ENCODE results near the gene BARX2. TPM values are rescaled to one million over a fixed set of nuclear protein-coding genes. Genes with fewer than 3 reads are reported as not detected.
A peak's percentile ranks its signal among the peaks of the same experiment; 100 is the strongest.

BARX2 gene
- total RNA-seq, 2 experiments from 2014 or later, result 3.2 to 3.8 TPM

DNA sequence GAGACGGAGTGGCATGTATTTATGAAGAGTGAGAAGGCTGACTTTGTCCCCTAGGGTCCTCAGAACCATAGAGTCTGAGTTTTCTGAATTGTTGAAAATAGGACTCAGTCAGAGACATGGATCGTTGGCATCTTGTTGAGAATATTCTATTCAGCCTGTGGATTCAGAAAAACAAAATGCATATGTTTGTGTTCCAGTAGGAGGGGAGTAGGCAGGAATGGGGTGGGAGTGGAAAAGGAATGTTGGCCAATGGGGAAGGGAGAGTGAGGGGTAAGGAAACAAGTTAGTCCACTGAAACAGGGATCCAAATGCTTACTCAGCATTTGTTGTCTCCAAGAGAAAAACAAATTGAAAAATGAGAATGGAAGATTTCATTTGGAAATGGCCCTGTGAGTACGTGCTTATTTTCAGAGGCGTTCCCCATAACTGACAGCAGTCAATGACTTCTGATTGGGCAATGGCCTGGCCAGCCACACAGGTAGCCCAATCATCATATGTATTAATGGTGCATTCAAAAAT is 14.7 kb downstream of the BARX2 start:
- Mint-ChIP-seq H3K4me3 (no peak overlapping the region), H3K27ac (no peak overlapping the region), H3K4me1 (ENCODE audit: low read depth) (no peaks in the 10 kb centered on the region), H3K27me3 (ENCODE audit: low read depth) (peaks cover 40% of the 10 kb centered on the region), H3K9me3 (no peaks in the 10 kb centered on the region), H3K36me3 (ENCODE audit: low read depth) (no peaks in the 10 kb centered on the region)
- intact Hi-C loops (cut with micrococcal nuclease), result no loop called here
- DNase-seq, result no peak
- CTCF ChIA-PET, result no interaction called here

DNA sequence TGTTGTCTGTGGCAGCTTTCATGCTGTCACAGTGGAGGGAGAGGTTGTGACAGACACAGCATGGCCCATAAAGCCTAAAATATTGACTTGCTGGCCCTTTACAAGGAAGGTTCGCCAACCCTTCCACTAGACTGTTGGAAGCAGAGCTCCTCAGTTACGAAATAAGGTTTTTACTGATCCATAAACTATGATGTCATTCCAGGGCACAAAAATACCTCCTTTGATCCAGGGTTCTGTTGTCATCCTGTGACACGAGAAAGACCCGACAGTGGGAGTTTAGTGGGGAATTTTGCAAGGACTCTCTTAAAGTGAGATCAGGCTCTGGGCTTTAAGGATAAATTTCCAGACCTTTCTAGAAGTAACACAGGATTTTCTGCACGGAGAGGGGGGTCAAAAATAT is 15.7 kb downstream of the BARX2 start:
- no peak overlapping the region for H3K27ac Mint-ChIP-seq
- no peaks in the 10 kb centered on the region for H3K36me3 Mint-ChIP-seq (ENCODE audit: low read depth)
- DNase-seq, result no peak
- no peaks in the 10 kb centered on the region for H3K9me3 Mint-ChIP-seq
- intact Hi-C loops (cut with micrococcal nuclease), result no loop called here
- CTCF ChIA-PET, result no interaction called here
- peaks cover 46% of the 10 kb centered on the region for H3K27me3 Mint-ChIP-seq (ENCODE audit: low read depth)
- H3K4me3 Mint-ChIP-seq, result no peak overlapping the region
- H3K4me1 Mint-ChIP-seq (ENCODE audit: low read depth), result no peaks in the 10 kb centered on the region

DNA sequence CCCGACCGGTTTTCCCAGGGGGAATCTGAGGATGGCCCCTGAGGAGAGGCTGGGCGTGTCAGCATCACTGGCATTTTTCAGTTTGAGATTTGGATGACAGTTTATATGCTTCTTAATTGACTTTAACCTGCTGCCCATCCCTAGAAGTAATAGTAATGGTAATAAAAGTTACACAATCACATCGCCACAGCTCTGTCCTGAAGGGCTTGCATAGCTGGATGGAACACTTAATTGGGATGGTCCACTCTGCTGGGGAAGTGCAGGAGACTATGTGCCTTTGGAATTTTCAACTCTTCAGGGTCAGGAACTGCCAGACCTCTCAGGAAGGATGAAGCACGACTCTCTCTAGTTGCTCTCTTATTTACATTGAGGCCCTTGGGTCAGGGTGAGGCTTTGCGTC is 16.2 kb downstream of the BARX2 start:
- Mint-ChIP-seq H3K4me1 (ENCODE audit: low read depth) (no peaks in the 10 kb centered on the region), H3K27me3 (ENCODE audit: low read depth) (peaks cover 46% of the 10 kb centered on the region), H3K36me3 (ENCODE audit: low read depth) (no peaks in the 10 kb centered on the region), H3K4me3 (no peak overlapping the region), H3K27ac (no peak overlapping the region), H3K9me3 (no peaks in the 10 kb centered on the region)
- intact Hi-C loops (cut with micrococcal nuclease), result no loop called here
- DNase-seq, result no peak
- CTCF ChIA-PET, result no interaction called here

DNA sequence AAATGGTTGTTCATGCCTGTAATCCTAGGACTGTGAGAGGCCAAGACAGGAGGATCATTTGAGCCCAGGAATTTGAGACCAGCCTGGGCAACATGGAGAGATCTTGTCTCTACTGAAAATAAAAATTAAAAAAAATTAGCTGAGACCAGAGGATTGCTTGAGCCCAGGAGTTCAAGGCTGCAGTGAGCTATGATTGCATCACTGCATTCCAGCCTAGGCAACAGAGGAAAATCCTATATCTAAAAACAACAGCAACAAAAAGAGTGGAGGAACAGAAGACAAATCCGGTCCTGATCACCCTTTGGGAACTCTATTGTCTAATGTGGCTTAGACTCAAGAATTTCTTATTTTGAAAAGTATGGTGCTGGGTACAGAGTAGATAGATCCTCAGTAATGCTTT is 17.3 kb downstream of the BARX2 start:
- H3K9me3 Mint-ChIP-seq, result no peaks in the 10 kb centered on the region
- no peak for DNase-seq
- intact Hi-C loops (cut with micrococcal nuclease), result no loop called here
- H3K27me3 Mint-ChIP-seq (ENCODE audit: low read depth), result peaks cover 50% of the 10 kb centered on the region
- H3K4me1 Mint-ChIP-seq (ENCODE audit: low read depth), result no peaks in the 10 kb centered on the region
- H3K36me3 Mint-ChIP-seq (ENCODE audit: low read depth), result no peaks in the 10 kb centered on the region
- CTCF ChIA-PET, result no interaction called here
- H3K27ac Mint-ChIP-seq, result no peak overlapping the region
- no peak overlapping the region for H3K4me3 Mint-ChIP-seq

DNA sequence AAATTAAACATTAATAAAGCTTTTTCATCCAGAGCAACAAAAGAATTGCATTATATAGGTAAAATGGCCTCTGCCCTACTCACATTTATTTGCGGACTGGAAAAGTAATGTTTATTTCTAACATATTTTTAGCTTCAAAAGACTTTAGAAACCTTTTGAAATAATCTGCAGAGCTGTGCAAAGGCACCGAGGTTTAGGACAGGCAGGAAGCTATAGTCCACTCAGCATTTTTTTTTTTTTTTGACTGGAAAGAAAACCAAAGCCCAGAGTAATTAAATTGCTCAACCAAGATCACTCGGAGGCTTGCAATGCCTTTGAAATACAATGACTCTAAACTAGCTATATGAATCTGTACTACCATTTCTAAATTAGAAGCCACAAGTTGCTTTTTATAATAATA is 19.1 kb downstream of the BARX2 start:
- H3K4me1 Mint-ChIP-seq (ENCODE audit: low read depth), result no peaks in the 10 kb centered on the region
- CTCF ChIA-PET, result interaction anchor here (0.7 kb wide), 1 partner anchor 31 kb away, joined by 4 read pairs; no protein-coding TSS in a partner anchor
- no peaks in the 10 kb centered on the region for H3K36me3 Mint-ChIP-seq (ENCODE audit: low read depth)
- H3K27me3 Mint-ChIP-seq (ENCODE audit: low read depth), result peaks cover 51% of the 10 kb centered on the region
- no peak for DNase-seq
- H3K9me3 Mint-ChIP-seq, result peaks cover 3% of the 10 kb centered on the region
- no peak overlapping the region for H3K27ac Mint-ChIP-seq
- no peak overlapping the region for H3K4me3 Mint-ChIP-seq
- intact Hi-C loops (cut with micrococcal nuclease), result no loop called here

- DNase-seq, result no peak
- peaks cover 3% of the 10 kb centered on the region for H3K9me3 Mint-ChIP-seq
- peaks cover 49% of the 10 kb centered on the region for H3K27me3 Mint-ChIP-seq (ENCODE audit: low read depth)
- no peak overlapping the region for H3K4me3 Mint-ChIP-seq
- H3K27ac Mint-ChIP-seq, result no peak overlapping the region
- H3K36me3 Mint-ChIP-seq (ENCODE audit: low read depth), result no peaks in the 10 kb centered on the region
- CTCF ChIA-PET, result interaction anchor here (0.7 kb wide), 1 partner anchor 32 kb away, joined by 4 read pairs; no protein-coding TSS in a partner anchor
- H3K4me1 Mint-ChIP-seq (ENCODE audit: low read depth), result no peaks in the 10 kb centered on the region
- intact Hi-C loops (cut with micrococcal nuclease), result no loop called here
Observed at GRCh38 chr11:129395432-129395831, 19.8 kb downstream of the BARX2 start.

GRCh38 chr11:129395883-129396282 is 20.2 kb downstream of the BARX2 start:
- H3K4me3 Mint-ChIP-seq, result no peak overlapping the region
- H3K36me3 Mint-ChIP-seq (ENCODE audit: low read depth), result no peaks in the 10 kb centered on the region
- intact Hi-C loops (cut with micrococcal nuclease), result no loop called here

GRCh38 chr11:129396454-129396853 is 20.8 kb downstream of the BARX2 start:
- no peak overlapping the region for H3K4me3 Mint-ChIP-seq

More at GRCh38 chr11:129395883-129396282, 20.2 kb downstream of the BARX2 start:
- Mint-ChIP-seq H3K4me1 (ENCODE audit: low read depth) (no peaks in the 10 kb centered on the region), H3K9me3 (peaks cover 3% of the 10 kb centered on the region), H3K27me3 (ENCODE audit: low read depth) (peaks cover 44% of the 10 kb centered on the region), H3K27ac (no peak overlapping the region)
- CTCF ChIA-PET, result interaction anchor here (1.4 kb wide), 1 partner anchor 303 kb away, joined by 3 read pairs; no protein-coding TSS in a partner anchor
- no peak for DNase-seq

GRCh38 chr11:129402206-129403171 is 26.8 kb downstream of the BARX2 start:
- H3K4me1 Mint-ChIP-seq (ENCODE audit: low read depth), result no peaks in the 10 kb centered on the region
- intact Hi-C loops (cut with micrococcal nuclease), result no loop called here
- CTCF ChIA-PET, result interaction anchor here (0.7 kb wide), 1 partner anchor 12 kb away, joined by 3 read pairs; no protein-coding TSS in a partner anchor
- no peak overlapping the region for H3K27ac Mint-ChIP-seq
- peaks cover 27% of the 10 kb centered on the region for H3K27me3 Mint-ChIP-seq (ENCODE audit: low read depth)
- no peak for DNase-seq
- H3K36me3 Mint-ChIP-seq (ENCODE audit: low read depth), result no peaks in the 10 kb centered on the region
- no peak overlapping the region for H3K4me3 Mint-ChIP-seq
- peaks cover 3% of the 10 kb centered on the region for H3K9me3 Mint-ChIP-seq

More at GRCh38 chr11:129396454-129396853, 20.8 kb downstream of the BARX2 start:
- intact Hi-C loops (cut with micrococcal nuclease), result no loop called here
- no peaks in the 10 kb centered on the region for H3K36me3 Mint-ChIP-seq (ENCODE audit: low read depth)
- H3K4me1 Mint-ChIP-seq (ENCODE audit: low read depth), result no peaks in the 10 kb centered on the region
- H3K27ac Mint-ChIP-seq, result no peak overlapping the region
- CTCF ChIA-PET, result interaction anchor here (0.7 to 1.4 kb wide), 3 partner anchors 10 to 302 kb away, joined by 3 to 6 read pairs (median 3); no protein-coding TSS in a partner anchor
- H3K27me3 Mint-ChIP-seq (ENCODE audit: low read depth), result peaks cover 41% of the 10 kb centered on the region
- H3K9me3 Mint-ChIP-seq, result peaks cover 3% of the 10 kb centered on the region
- no peak for DNase-seq

- Mint-ChIP-seq H3K36me3 (ENCODE audit: low read depth) (no peaks in the 10 kb centered on the region), H3K27me3 (ENCODE audit: low read depth) (peaks cover 13% of the 10 kb centered on the region), H3K27ac (no peak overlapping the region), H3K9me3 (no peaks in the 10 kb centered on the region), H3K4me1 (ENCODE audit: low read depth) (no peaks in the 10 kb centered on the region), H3K4me3 (no peak overlapping the region)
- CTCF ChIA-PET, result no interaction called here
- DNase-seq, result no peak
- intact Hi-C loops (cut with micrococcal nuclease), result no loop called here
Observed at GRCh38 chr11:129404731-129405130, 29.1 kb downstream of the BARX2 start.

DNA sequence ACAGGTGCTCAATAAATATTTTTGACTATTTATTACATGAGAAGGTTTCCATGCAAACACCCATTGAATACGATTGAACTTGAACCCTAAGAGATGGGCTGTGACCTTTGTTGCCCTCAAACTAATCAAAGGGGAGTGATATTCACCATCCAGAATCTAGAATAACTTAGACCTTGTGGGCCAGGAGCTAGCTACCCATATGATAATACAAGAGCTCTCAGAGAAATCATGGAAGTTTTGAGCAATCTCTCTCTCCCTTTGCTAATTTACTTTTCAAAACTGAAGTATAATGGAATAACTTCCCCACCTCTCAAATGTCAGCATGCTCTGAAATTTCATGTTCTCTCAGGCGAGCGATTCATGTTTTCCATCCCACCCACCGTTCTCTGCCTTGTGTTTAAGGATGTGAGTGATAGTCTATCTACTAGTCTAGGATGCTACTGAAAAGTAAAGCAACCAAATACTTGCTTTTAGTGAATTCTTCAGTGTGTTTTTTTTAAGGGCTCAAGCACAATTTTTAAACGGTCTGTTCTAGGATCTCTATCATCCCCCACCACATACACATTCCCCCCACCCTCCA is 33.3 kb downstream of the BARX2 start:
- Mint-ChIP-seq H3K4me3 (no peak overlapping the region), H3K4me1 (ENCODE audit: low read depth) (no peaks in the 10 kb centered on the region), H3K27me3 (ENCODE audit: low read depth) (peaks cover 7% of the 10 kb centered on the region), H3K9me3 (no peaks in the 10 kb centered on the region), H3K27ac (no peak overlapping the region), H3K36me3 (ENCODE audit: low read depth) (no peaks in the 10 kb centered on the region)
- peak; percentile 24 for DNase-seq
- intact Hi-C loops (cut with micrococcal nuclease), result no loop called here
- CTCF ChIA-PET, result interaction anchor here (0.6 to 1.8 kb wide), 3 partner anchors 213 to 306 kb away, joined by 3 to 6 read pairs (median 3); no protein-coding TSS in a partner anchor

- Mint-ChIP-seq H3K36me3 (ENCODE audit: low read depth) (no peaks in the 10 kb centered on the region), H3K9me3 (no peaks in the 10 kb centered on the region), H3K4me3 (no peak overlapping the region), H3K4me1 (ENCODE audit: low read depth) (no peaks in the 10 kb centered on the region), H3K27me3 (ENCODE audit: low read depth) (peaks cover 4% of the 10 kb centered on the region), H3K27ac (no peak overlapping the region)
- peak; percentile 29 for DNase-seq
- intact Hi-C loops (cut with micrococcal nuclease), result no loop called here
- CTCF ChIA-PET, result interaction anchor here (1.8 kb wide), 1 partner anchor 285 kb away, joined by 6 read pairs; no protein-coding TSS in a partner anchor
Observed at GRCh38 chr11:129410395-129410960, 34.8 kb downstream of the BARX2 start.

Measured in activated naive CD4-positive, alpha-beta T cell treated with anti-CD3 and anti-CD28 coated beads for 36 hours (primary cell).